Mucosa of gallbladder (tissue), 1 donor: ENCODE data around the gene SND1. TPM values are rescaled to one million over a fixed set of nuclear protein-coding genes. Genes with fewer than 3 reads are reported as not detected.
"Not testable (repeated sequence)": the region's sequence is repeated elsewhere in the genome, so short reads cannot be mapped to it uniquely, and the experiment has no call there.

Experiments
- DNase-seq: peaks from one replicate; pipeline ENCODE4 v3.0.0-alpha.2; 2020; ENCODE audit warnings: low spot score
- total RNA-seq: library from RNA; stranded (reverse); gene quantifications from one replicate; pipeline ENCODE4 v1.2.1, GENCODE V29; 2021
- donor health status: DM: no; HTN: no; CAD: no.

Gene SND1
- total RNA-seq, 1 donor from 2014 or later = 136 TPM

DNA sequence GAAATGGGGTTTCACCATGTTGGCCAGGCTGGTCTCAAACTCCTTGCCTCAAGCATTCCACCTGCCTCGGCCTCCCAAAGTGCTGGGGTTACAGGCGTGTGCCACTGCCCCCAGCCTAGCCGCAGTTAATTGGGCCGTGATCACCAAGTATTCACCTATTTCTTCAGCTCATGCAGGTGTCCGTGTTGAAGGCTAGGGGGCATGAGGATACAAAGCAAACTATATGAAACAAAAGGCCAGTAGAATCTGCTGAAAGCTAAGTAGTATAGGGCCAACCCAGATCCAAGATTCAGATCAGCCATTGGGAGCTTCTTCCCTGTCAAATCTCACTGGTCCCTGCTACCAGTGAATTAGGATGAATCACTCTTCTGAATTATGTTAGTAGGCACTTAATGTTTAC lies 305.9 kb downstream of the SND1 start:
- no peak for DNase-seq

DNA sequence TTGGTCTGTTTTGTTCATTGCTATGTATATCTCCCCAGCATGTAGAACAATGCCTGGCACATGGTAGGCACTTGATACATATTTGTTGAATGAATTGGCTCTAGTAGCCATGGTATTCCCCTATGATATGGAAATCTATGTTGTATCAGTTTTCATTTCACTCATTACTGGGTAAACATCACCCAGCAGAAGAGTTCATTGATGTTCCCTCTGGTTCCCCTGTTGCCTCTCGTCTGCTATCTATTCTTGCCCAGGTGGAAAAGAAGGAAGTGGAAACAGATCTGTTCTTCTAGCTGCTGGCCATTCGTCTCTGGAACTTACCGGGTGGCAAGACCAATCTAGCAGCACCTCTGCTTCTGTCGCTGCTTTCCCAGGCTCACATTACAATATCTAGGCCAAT lies 307.8 kb downstream of the SND1 start:
- DNase-seq = no peak

DNA sequence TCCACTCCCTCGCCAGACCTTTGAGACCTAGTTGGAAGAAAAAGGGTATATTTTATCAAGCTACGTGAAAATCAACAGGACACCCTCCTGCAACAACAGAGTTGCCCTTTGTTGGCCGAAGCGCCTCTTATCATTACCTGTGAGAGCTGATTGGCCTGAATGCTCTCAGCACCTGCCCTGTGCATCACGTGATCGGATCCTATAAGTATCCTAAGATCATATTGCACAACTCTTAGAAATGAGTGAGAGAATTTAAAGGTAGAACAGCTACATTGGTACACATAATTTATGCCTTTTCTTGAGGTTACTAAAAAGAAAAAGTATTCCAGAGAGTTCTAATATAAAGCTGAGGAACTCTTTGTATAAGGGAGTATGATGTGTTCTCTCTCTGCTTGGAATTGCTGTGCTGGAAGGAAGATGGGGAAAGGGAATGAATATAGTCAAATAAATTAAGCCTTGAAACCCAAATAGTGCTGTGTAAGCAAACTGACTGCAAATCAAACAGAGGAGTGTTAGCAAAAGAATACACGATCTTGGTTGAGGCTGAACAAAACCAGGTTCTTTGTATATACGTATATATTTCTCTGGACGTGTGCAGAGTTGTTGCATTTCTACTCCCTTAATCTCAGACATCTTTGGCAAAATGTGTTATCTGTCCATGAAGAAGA lies 309.9 kb downstream of the SND1 start:
- no peak for DNase-seq

DNA sequence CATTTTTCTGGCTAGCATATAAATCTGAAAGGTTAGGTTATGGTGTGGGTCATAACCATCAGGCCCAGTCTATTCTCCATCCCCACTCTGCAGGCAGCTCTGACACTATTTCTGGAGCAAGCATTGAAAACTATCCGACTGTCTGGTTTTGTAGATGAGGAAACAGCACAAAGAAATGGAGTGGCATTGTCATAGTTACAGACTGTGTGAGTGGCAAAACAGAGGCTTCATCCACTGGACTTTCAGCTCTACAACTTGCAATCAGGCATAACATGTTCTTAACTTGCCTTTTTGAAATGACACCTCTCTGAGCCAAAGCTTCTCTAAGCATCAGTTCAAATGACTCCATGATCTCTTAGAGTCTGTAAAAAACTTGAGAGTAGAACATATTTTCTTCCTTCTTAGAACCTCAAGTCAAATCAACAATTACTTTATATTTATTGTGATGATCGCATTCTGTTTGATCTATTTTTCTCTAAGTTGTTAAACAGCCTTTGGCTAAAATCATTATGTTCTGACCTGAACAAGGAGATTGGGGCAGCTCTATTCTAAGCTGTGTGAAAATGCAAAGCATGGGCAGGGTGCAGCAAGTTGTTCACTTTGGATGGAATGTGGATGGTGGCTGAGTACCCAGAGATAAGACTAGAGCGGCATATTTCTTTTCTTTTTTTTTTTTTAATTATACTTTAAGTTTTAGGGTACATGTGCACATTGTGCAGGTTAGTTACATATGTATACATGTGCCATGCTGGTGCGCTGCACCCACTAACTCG lies 310.8 kb downstream of the SND1 start:
- DNase-seq = no peak

DNA sequence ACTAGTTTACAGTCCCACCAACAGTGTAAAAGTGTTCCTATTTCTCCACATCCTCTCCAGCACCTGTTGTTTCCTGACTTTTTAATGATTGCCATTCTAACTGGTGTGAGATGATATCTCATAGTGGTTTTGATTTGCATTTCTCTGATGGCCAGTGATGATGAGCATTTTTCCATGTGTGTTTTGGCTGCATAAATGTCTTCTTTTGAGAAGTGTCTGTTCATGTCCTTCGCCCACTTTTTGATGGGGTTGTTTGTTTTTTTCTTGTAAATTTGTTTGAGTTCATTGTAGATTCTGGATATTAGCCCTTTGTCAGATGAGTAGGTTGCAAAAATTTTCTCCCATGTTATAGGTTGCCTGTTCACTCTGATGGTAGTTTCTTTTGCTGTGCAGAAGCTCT lies 311.9 kb downstream of the SND1 start:
- DNase-seq = not testable (repeated sequence)

DNA sequence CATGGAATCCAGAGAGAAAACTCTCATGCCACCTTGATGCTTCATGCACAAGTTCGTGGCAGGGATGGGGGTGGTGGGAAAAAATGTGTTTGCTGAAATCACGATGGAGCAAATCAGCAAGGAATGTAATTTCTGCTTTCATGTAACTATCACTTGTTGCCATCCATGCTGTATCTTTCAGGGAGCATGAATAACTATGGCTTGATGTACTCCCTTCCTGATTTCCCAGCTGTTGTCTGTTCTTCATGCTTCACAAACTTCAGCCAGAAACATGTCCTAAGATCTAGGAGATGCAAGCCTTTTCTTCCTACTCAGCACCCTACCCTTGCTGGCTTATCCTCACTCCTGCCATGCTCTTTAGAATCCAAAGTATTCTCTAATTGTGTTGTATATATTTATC lies 315.3 kb downstream of the SND1 start:
- no peak for DNase-seq

DNA sequence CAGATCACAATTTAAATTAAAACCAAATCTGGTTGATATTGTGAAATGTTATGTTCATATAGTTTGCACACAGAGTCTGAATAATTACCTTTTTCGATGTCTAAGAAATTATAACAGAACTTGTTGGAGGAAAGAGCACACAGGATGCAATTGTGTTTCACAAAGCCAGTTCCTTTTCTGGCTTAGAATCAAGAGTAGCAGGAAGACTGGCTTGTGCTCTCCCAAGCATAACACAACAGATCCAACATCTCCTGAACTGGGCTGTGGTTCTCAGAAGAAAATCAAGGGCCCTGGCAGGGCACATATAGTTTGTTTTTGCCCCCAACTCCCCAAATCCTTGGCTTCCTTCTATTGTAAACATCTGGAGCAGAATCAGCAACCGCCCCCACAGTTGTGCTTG lies 316.6 kb downstream of the SND1 start:
- DNase-seq = no peak

DNA sequence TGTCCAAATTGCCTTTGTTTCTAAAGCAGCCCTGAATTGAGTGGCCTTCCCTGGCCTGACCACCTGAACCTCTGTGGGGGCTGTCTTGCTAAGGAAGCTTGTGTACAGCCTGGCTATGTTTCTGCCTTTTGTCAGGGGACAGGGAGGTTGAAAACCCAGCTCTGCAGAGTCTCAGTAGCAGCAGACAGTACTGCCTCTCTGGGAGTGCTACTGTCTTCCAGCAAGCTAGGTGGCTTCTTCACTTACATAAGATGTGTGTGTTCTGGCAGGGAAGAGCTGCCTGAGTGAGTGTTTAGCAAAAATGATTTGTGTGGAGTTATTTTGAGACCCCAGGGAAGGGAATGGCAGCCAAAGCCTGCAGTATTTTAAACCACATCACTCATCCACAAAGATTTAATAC lies 321.8 kb downstream of the SND1 start:
- no peak for DNase-seq

DNA sequence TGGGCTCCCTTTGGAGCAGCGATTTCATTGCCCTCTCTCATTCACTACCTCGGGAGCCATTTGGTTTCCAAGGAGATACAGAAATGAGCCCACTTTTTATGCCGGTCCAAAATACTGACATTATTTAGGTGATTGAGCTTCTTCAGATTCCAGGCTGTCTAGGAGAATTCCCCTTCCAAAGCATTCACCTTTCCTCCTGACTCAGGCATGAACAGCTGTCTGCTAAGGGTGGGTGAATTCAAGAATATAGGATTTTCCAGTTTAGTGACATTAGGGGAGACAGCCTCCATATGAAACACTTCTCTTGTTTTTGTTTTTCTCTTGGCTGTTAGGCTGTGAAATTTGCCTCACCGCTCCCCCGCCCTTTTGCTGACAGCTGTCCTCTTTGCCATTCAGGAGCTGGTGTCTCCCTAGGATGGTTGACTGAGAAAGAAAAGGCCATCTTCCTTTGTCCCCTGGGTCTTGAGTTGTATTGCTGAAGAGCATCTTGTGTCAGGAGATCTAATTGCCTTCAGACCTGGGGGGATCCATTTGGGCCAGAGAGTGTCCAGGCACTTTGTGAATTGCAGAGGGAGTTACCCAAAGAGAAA lies 322.5 kb downstream of the SND1 start:
- no peak for DNase-seq

DNA sequence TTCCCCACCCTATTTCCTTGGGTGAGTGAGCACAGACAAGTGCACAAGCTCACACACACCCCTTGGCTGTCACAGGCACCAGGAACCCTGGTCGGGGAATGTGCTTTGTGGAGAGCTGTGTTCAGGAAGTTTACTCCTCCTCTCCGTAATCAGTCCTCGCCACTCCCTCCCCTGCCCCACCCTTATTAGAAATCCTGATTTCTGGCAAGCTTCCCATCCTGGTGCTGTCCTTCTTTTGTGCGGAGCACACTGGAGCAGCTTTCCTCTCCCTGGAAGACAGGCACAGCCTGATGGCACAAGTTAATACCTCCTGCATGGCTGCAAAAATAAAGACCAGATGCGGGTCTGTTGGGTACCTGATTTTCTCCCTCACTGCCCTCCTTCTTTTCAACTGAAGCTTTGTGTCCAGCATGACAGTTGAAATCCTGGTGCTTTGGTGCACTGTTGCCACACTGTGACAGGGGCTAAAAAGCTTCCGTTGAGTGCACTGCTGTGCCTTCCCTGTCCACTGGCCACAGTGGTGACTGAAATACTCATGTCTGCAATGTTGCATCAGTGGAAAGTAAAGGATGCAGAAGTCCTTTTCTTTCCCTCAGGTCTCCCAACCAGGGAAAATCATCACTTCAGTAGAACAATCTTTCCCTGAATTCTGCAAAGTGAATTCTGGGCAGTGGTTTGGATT lies 324.2 kb downstream of the SND1 start:
- DNase-seq = peak; percentile 70

DNA sequence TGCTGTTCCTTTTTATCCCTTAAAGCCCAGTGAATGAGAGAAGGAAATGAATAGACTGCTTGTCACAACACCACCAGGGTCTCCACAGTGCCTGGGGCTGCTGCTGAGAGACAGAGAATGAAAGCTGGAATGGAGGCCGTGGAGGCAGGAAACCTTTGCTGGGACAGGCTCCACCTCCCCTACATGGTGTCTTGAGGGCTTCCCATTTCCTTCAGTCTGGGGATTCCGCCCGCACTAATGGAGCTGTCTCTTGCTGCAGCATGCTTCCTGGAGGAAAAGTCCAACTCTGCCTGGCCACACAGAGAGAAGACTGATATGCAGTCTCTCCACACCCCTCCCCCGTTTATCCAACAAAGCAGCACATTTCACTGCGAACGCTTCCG lies 324.7 kb downstream of the SND1 start:
- DNase-seq = no peak

DNA sequence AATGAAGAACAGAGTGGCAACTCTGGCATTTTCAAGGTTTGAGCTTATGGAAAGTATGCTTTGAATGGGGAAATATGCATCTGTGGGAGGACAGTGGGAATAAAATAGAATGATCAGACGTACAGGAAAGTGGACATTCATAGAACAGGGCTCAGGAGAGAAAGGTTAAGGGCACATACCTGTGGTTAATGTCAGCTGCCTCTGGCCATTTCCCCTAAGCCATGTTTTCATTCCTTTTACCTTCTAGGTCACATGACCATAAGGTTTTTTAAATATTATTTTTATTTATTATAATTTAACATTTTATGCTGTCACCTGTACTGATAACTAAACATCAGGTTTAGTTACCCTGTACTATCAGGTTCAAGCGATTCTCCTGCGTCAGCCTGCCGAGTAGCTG lies 326.4 kb downstream of the SND1 start:
- no peak for DNase-seq

DNA sequence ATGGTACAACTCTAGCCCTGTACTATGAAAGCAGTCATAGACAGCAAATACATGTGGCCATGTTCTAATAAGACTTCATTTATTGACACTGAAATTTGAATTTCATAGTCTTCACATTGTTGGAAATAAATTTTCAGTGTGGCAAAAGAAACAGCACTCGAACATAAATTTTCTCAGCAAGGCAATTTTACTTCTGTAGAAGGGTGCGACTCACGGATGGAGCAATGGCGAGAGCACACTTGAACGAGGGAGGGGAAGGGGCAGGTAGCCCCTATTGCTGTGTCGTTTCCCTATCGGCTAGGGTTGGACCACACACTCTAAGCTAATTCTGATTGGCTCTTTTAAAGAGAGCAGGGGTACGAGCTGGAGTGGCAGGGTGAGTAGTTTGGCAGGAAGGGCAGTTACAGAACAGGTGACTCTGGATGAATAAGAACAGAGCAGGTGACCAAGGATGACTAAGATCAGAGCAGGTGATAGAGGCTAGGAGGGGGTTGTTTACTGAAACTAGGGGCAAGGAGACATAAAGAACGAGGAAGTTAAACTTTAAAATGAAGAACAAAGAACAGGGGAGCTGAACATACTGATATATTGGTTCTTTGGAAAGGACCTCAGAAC lies 327.2 kb downstream of the SND1 start:
- DNase-seq = no peak

DNA sequence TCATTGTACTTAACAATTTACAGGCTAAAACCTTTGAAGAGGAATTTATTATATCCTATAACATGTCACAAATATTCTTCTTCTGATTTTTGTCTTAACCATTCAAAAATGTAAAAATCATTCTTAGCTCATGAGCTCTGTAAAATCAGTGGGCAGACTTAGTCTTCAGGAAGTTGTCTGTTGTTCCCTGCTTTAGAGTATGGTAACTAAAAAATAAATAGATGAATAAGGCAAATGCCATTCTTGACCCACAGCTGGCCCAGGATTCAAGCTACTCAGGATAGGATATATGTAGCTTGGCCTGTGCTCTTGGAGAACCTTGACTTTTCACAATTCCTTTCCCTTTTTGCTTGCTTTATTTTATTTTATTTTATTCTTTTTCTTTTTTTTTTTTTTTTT lies 327.7 kb downstream of the SND1 start:
- no peak for DNase-seq

DNA sequence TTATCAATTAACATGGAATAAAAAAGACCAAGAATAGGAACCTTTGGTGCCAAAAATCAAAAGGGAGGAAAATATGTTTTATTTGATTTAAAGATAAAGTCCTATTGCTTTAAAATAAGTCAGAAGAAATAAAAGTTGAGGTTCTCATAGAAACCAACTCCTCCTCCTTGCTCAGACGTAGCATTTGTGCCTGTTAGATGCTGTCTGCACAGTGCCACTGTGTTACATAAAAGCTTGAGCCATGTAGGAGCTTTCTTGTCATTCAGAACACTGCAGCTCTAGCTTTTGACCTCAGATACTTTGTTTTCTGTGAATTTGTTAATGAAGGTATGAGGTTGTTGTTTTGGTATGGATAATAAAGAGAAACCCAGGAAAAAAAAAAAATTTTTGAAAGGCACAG lies 328.9 kb downstream of the SND1 start:
- no peak for DNase-seq

DNA sequence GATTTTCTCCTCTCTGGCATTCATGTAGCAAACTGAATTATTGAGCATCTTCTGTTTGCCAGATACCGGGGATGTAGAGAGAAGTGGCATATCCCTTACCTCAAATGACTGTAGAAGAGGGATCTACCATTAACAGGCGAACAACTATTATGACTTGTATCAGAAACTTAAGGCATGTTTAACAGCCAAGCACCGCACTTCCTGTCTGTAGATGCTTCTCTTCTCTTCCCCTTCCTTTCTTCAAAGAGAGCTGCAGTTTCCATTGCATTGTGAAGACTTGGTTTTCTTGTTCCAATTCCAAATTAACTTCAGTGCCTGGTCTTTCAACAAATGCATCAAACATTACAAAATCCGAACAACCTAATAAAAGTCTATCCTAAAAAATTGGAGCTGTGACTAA lies 330.0 kb downstream of the SND1 start:
- no peak for DNase-seq

DNA sequence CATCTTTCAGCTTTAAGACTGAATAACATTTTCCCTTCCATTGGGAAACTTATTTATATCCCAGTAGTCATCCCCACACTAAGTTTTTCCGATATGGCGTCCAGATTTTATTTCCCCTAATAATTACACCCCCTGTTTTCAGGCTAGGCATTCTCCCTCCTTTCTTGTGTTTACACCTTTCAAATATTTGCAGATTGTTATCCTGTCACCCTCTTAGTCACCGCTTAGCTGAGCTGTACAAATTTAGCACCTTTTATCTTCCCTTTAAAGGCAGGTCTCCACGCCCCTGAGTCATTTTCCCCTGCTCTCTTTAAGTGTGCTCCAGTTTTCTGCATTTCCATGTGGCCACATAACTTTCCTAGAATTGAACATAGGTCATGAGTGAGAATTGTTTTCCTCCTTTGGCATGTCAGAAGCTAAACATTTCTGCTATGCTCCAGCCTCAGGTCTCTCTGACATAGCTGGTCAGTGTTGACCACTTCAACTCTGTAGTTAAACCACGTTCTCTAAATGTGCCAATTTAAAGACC lies 331.9 kb downstream of the SND1 start:
- DNase-seq = no peak

DNA sequence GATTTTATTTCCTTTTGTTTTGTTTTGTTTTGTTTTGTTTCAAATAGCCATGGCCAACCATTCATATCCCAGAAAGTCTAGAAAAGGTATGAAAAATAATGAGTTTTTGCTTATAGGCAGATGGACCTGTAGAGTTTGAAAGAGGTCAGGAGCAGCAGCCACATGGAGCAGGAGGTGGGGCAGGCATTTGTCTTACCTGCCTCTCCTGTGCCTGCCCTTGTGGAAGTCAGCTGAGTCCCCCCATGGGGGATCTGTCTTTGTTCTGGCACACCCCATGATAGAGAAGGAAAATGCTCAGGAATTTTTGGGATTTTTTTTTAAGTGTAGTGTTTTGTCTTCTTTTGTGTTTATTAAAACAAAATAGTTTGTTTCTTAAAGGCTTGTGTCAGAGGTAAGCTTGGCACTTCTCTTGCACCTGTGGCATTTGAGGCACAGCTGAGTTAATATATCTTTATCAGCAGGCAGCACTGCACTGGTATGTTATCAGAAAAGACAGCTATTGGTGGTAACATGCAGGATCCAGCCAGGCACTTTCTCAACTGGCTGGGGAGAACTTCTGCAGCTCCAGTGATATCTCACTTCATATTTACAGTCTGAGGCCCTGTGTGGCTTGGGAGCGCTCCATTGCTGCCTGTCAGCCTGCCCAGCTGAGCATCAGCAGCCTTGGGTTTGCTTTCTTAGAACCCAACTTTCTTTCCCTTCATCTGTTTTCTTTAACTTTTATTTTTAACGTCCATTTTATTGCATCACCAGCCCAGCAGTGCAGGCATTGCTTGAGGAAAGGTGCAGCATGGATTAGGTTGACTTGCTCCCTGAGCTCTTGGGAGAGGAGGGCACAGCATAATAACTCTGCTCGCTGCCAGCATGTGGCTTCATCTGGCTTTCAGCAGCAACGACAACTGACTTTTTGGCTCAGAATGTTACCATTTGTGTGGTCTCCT lies 334.9 kb downstream of the SND1 start:
- no peak for DNase-seq

DNA sequence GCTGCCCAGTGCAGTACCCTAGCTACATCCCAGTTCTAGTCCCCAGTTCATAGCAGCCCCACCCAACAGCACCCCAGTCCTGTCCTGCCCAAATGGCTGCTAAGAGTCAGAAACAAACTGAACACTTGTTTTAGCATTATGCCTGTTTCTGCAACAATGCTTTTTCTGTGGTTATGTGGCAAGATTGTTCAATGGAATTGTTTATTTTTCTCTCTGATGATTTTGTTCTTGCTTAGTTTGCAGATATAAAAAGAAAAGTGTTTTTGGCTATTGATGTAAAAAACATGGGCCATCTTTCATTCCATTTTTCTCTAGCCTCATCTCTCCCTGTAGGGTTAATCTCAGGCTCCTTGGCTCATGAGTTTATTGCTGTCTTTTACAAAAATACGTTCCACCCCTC lies 336.8 kb downstream of the SND1 start:
- no peak for DNase-seq

DNA sequence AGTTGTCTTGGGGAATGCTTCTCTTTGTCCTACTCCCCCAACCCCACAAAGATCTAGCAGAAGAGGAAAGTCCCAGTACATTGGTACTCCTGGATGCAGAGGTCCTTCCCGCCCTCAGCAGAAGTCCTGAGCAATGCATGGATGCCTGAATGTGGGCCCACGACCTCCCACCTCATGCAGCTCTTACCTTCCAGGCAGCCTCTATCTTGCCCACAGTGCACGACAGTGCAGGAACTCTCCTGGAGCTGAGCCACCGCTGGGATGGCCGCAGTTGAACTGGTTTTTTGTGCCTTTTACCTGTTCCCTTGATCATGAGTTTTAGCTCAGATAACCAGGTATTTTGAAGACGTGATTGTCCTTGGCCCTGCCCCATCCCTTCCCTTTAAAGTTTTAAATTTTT lies 341.3 kb downstream of the SND1 start:
- no peak for DNase-seq

DNA sequence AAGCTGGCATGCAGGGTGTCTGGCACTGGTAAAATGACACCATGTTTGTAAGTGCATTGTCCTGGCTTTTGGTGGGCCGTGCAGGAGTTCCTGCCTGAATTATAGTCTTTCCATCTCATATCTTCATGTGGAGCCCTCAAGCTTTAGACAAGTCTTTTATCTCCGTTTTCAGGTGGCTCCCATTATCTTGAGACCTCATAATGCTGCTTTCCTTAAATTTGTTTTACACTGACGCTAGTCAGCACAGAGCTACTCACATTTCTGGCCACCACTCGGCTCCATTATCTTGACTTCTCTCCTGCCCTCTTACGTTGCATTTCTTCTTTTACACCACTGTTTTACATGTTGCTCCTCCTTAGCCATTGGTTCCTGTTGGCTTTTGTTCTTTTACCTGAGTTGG lies 342.0 kb downstream of the SND1 start:
- no peak for DNase-seq
